Osteocyte (in vitro differentiated cells): ENCODE results near the gene LRP1-AS. TPM values are rescaled to one million over a fixed set of nuclear protein-coding genes. Genes with fewer than 3 reads are reported as not detected.

Experiments
- DNase-seq: peaks from one replicate; pipeline ENCODE4 v3.0.0; 2021; ENCODE audit warnings: mixed read lengths; ENCODE audit not compliant: unreplicated experiment; ENCODE audit errors: extremely low spot score
- H3K27ac Mint-ChIP-seq: one replicate; pipeline ENCODE4 v1.8.0; 2021; ENCODE audit warnings: mild to moderate bottlenecking, mixed read lengths; ENCODE audit not compliant: unreplicated experiment
- H3K27me3 Mint-ChIP-seq: one replicate; pipeline ENCODE4 v1.8.0; 2021; ENCODE audit warnings: mixed read lengths; ENCODE audit not compliant: unreplicated experiment
- H3K36me3 Mint-ChIP-seq: one replicate; pipeline ENCODE4 v1.8.0; 2021; ENCODE audit warnings: mixed read lengths; ENCODE audit not compliant: unreplicated experiment
- H3K4me1 Mint-ChIP-seq: one replicate; pipeline ENCODE4 v1.8.0; 2021; ENCODE audit warnings: mixed read lengths; ENCODE audit not compliant: unreplicated experiment
- H3K4me3 Mint-ChIP-seq: one replicate; pipeline ENCODE4 v1.8.0; 2021; ENCODE audit warnings: mild to moderate bottlenecking, moderate library complexity, mixed read lengths; ENCODE audit not compliant: unreplicated experiment
- H3K9me3 Mint-ChIP-seq: one replicate; pipeline ENCODE4 v1.8.0; 2021; ENCODE audit warnings: mixed read lengths; ENCODE audit not compliant: unreplicated experiment
- CTCF ChIP-seq: fragments of 200-600 bp; sonication (generic); IDR thresholded peaks from 2 replicates; pipeline ENCODE4 v1.5.0; 2021; ENCODE audit warnings: antibody characterized with exemption, mild to moderate bottlenecking, moderate library complexity
- total RNA-seq: library from RNA; stranded (reverse); gene quantifications from 2 replicates; pipeline ENCODE4 v1.2.1, GENCODE V29; 2021

Gene LRP1-AS
- total RNA-seq, 1 donor from 2014 or later: not detected

GRCh38 chr12:57153415-57153997 is 6.1 kb upstream of the LRP1-AS start:
- peaks cover 59% of the 10 kb centered on the region for H3K36me3 Mint-ChIP-seq
- H3K27me3 Mint-ChIP-seq: no peaks in the 10 kb centered on the region
- H3K27ac Mint-ChIP-seq: peak overlapping the region; percentile 90
- H3K4me1 Mint-ChIP-seq: peaks cover 68% of the 10 kb centered on the region
- no peaks in the 10 kb centered on the region for H3K9me3 Mint-ChIP-seq
- H3K4me3 Mint-ChIP-seq: peak overlapping the region; percentile 57
- no peak for DNase-seq
- no peak for TF ChIP-seq CTCF

GRCh38 chr12:57152639-57153038 is 5.2 kb upstream of the LRP1-AS start:
- Mint-ChIP-seq H3K4me3 (peak overlapping the region; percentile 22), H3K4me1 (peaks cover 69% of the 10 kb centered on the region), H3K9me3 (no peaks in the 10 kb centered on the region), H3K36me3 (peaks cover 50% of the 10 kb centered on the region), H3K27ac (peak overlapping the region; percentile 90), H3K27me3 (no peaks in the 10 kb centered on the region)
- TF ChIP-seq CTCF: no peak
- no peak for DNase-seq

GRCh38 chr12:57151741-57152630 is 4.6 kb upstream of the LRP1-AS start:
- Mint-ChIP-seq H3K9me3 (no peaks in the 10 kb centered on the region), H3K4me1 (peaks cover 71% of the 10 kb centered on the region), H3K27me3 (no peaks in the 10 kb centered on the region), H3K27ac (peak overlapping the region; percentile 90), H3K36me3 (peaks cover 50% of the 10 kb centered on the region), H3K4me3 (peak overlapping the region; percentile 24)
- DNase-seq: peak; percentile 94
- TF ChIP-seq CTCF: no peak

- peak overlapping the region; percentile 90 for H3K27ac Mint-ChIP-seq
- no peaks in the 10 kb centered on the region for H3K27me3 Mint-ChIP-seq
- H3K9me3 Mint-ChIP-seq: no peaks in the 10 kb centered on the region
- peaks cover 86% of the 10 kb centered on the region for H3K4me1 Mint-ChIP-seq
- H3K4me3 Mint-ChIP-seq: no peak overlapping the region
- no peak for TF ChIP-seq CTCF
- DNase-seq: no peak
- H3K36me3 Mint-ChIP-seq: peaks cover 47% of the 10 kb centered on the region
Measured at GRCh38 chr12:57150400-57151000, 3.1 kb upstream of the LRP1-AS start.
